ENCODE data around the gene CHD1.
"Not testable (repeated sequence)": the region's sequence is repeated elsewhere in the genome, so short reads cannot be mapped to it uniquely, and the experiment has no call there.

The CHD1 gene

DNA sequence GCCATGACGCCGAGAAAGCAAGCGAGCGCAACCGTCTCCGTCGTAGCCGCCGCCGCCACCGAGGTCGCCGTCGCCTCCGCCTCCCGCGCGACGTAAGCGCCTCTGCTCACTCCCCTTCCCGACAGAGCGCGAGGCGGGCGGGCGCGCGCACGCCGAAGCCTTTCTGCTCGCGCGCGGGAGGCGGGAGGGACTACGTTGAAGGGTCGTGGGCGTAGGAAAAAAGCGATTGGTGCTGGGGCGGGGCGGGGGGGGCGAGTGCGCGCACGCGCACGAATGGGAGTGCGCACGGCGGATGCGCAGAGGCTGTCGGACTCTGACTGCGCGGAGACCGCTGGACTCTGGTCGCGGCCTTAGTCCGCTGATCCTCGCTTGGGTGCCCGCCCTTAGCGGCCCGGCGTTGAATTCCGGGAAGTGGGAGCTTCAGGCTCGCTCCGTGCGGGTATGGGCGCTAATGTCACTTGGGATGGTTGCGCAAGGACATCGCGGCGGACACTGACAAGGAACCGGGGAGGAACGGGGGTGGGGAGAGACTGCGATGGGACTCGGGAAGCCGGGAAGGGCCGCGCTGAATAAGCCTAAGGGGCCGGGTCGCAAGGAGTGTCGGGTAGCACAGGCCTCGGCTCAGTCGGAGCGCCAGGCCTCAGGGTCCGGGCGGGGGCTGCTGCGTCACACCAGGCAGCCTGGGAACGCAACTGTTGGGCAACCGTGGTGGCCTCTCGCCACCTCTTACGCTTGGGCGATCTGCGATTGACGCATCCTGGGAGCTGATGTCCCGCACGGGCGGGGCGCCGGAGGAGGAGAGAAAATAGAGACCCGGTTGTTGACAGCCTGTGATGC is at the start of gene CHD1:
TSS of gene CHD1 (minus strand) at position 135 of the 837 bp plus-strand sequence. CDS start 2,621 bp downstream, outside the sequence.
- peak; percentile 80 for DNase-seq

DNA sequence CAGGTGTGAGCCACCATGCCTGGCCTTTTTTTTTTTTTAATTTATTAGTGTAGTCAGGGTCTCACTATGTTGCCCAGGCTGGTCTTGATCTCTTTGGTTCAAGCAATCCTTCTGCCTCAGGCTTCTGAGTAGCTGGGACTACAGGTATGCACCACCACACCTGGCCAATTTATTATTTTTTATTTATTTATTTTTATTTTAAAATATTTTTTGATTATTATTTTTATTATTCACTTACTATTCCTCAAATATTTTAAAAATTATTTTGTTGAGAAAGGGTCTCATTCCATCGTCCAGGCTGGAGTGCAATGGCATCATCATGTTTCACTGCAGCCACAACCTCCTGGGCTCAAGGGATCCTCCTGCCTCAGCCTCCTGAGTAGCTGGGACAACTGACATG is 49.7 kb upstream of the CHD1 start:
- no peak for DNase-seq

DNA sequence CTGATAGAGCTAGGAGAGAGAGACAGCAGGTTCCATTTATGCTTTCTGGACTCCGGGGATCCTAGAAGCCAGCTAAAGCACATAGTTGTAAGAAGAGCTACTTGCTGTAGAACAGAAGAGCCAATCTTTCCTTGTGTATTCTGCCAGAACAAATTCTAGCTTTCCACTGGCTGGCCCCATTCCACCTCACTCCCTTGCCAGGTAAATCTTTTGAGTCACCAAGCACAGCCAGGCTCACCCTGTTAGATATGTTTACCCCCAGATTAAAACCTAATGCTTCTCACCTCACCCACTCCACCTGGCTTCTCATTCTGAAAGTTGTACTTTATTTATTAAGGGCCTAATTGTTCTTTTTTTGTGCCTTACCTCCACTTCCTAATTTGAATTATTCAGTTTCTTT is 48.9 kb upstream of the CHD1 start:
- DNase-seq = no peak

DNA sequence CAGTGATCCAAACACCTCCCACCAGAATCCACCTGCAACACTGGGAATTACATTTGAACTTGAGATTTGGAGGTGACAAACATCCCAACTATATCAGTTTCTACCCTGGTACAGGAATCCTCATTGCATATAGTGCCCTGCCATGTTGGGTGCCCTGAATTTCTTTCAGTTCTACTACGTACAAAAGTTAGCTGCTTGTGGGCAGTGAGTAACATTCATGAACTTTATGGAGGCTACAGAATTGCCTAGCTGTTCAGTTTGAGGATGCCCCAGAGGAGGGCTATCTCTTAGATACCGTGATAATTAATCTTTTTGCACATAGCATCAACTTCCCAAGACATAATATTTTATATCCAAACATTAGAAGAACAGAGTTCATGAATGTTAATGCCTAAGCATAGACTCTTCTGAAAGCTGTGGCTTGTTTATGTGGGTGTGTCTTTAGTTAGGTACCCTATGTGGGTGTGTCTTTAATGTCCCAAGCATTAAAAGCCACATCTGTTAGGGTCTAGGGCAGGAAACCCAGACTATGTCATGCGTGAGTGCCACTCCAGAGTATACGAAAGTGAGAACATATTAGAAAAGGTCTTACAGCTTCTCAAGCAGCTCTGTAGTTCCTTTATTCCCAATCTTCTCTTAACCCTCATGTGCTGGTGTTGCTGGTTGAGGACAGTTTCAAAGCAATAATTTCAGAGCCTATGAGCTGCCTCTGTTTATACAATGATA is 47.0 kb upstream of the CHD1 start:
- DNase-seq = no peak

DNA sequence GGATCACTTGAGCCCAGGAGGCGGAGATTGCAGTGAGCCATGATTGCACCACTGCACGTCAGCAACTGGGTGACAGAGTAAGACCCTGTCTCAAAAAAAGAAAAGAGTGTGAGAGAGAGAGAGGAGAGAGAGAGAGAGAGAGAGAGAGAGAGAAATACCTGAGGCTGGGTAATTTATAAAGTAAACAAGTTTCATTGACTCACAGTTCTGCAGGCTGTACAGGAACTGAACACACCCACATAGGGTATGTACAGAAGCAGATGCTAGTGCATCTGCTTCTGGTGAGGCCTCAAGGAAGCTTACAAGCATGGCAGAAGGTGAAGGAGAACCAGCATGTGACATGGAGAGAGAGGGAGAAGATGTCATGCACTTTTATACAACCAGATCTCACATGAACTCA is 46.4 kb upstream of the CHD1 start:
- DNase-seq = no peak

DNA sequence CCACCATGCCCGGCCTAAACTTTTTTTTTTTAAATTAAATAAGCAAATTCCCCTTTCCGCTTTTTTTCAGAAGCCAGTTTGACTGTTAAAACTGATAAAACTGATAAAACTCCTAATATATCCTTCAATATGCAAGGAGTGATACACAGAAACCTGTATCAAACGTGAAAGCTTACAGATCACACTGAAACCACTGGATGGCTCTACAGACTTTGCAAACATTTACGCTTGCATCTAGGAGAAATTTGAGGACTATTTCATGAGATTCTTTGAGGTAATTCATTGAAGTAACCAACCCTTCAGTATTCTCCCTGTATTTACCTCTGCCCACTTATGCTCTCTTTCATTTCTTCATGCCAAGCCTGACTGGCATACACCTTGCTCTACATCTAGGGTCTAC is 40.6 kb upstream of the CHD1 start:
- DNase-seq = no peak

DNA sequence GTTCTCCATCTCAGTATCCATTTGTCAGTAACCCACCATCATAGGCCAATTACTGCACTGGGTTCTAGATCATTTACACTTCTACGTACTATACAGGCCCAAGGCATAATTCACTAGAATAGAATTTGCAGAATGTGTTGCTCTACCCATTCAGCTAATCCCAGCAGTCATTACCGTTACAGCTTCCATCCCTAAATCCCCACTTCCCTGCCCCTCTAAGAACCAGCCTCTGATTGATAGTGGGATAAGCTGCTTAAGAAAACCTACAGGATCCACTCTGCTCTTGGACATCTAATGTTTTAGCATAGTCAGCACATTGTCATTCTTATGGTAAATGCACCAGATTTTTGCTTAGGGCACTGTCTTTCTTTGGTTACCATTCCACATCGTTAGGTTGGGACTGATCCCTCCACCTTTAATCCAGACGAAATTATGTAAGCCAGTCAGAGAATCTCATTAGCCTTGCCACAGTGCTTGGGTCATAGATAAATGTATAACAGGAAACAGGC is 39.3 kb upstream of the CHD1 start:
- no peak for DNase-seq

DNA sequence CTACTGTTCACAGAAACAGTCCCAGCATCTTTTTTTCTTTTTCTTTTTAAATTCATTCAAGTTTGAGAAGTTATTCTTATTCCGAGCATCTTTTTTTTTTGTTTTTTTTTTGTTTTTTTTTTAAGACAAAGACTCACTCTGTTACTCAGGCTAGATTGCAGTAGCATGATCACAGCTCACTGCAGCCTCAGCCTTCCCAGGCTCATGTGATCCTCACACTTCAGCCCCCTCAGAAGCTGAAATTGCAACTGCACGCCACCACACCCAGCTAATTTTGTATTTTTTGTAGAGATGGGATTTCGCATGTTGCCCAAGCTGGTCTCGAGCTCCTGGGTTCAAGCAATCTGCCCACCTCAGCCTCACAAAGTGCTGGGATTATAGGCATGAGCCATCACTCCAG is 36.4 kb upstream of the CHD1 start:
- no peak for DNase-seq

DNA sequence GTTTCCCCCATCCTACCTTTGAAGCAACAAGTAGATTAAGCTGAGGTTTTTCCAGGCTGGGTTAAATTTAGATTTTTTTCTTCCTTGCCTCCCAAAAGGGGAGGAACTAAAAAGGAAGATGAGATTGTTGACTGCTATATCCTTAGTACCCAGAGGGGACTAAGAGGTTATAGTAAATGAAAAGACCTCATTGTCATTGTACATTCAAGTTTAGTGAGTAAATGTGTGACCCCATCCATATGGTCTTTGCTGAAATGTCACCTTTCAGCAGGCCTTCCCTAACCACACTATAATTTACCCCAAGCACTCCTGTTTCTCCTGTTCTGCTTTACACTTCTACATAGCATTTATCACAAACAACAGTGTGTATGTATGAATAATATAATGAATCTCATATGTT is 35.8 kb upstream of the CHD1 start:
- peak; percentile 43 for DNase-seq

DNA sequence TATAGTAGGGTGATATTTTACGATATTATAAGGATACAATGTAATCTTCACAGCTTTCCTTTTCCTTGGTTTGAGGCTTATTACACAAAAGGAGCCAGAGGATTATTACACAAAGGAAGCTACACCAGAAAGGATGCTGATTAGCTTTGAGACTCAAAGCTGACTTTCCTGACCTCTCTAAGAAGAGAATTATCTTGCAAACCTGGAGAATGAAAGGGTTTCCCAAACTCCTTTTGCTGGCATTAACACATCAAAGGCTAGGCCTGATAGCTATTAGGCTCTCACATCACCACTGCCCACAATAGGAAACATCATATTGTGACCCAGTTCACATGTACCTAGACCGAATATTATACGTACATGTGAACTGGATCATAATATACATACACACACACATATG is 34.2 kb upstream of the CHD1 start:
- DNase-seq = no peak

DNA sequence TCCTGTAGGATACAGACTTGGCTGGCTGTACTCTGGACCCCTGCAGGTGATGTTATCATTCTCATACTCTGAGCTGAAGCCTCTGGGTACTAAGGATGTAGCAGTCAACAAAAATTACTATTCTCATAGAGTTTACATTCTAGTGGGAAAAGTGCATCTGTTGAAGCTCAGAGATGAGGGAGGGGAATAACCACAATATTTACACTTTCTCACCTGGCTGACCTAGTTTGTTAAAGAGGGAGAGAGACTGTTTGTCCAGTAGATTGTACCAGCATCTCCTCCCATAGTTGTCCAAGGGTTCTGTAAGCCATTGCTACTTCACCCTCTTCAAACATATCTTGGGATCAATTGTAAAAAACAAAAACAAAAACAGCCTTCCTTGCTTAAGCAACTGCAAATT is 33.8 kb upstream of the CHD1 start:
- no peak for DNase-seq

DNA sequence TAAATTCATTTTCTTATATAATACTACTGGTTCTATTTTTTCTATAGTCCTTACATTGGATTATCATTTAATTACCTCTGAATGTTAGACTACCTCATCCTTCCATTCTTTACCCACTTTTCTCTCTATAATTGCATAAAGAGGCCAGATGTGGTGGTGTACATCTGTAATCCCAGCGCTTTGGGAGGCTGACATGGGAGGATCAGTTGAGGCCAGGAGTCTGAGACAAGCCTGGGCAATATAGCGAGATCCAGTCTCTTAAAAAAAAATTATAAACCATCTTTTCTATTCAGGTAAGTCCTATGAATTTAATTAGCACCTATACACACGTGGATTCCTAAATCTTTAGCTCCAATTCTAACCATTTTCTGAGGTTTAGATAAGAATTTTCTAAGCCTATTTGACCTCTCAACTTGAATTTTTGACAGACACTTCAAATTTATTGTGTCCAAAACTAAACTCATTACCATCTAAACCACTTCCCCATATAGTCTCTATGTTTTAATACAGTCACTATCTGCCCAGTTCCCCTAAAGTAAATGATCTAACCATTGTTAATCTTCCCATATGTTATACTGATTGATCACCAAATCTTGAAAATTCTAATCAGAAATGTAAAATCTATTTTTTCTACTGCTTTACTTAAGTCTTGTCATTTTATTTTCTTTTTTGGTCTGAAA is 33.0 kb upstream of the CHD1 start:
- no peak for DNase-seq

DNA sequence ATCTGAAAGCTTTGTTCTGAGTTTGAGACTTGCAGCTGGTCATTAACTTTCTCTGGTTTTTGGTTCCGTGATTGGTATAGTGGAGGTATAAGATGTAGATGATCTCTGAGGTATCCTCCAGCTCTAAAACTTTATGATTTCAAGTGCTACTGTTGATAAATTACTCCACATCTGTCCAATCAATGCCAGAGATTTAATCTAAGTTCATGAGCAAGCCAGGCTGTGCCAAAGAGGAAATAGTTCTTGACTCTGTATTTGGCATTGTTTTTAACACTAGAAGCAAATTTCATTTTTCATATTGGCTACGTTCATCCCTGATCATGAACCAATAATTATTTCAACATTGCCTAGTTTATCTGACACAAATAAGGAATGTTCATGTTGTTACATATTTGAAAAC is 28.5 kb upstream of the CHD1 start:
- no peak for DNase-seq

DNA sequence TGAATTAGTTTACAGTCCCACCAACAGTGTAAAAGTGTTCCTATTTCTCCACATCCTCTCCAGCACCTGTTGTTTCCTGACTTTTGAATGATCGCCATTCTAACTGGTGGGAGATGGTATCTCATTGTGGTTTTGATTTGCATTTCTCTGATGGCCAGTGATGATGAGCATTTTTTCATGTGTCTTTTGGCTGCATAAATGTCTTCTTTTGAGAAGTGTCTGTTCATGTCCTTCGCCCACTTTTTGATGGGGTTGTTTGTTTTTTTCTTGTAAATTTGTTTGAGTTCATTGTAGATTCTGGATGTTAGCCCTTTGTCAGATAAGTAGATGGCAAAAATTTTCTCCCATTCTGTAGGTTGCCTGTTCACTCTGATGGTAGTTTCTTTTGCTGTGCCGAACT is 27.1 kb upstream of the CHD1 start:
- not testable (repeated sequence) for DNase-seq

DNA sequence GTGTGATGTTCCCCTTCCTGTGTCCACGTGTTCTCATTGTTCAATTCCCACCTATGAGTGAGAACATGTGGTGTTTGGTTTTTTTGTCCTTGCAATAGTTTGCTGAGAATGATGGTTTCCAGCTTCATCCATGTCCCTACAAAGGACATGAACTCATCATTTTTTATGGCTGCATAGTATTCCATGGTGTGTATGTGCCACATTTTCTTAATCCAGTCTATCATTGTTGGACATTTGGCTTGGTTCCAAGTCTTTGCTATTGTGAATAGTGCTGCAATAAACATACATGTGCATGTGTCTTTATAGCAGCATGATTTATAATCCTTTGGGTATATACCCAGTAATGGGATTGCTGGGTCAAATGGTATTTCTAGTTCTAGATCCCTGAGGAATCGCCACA is 26.7 kb upstream of the CHD1 start:
- not testable (repeated sequence) for DNase-seq

DNA sequence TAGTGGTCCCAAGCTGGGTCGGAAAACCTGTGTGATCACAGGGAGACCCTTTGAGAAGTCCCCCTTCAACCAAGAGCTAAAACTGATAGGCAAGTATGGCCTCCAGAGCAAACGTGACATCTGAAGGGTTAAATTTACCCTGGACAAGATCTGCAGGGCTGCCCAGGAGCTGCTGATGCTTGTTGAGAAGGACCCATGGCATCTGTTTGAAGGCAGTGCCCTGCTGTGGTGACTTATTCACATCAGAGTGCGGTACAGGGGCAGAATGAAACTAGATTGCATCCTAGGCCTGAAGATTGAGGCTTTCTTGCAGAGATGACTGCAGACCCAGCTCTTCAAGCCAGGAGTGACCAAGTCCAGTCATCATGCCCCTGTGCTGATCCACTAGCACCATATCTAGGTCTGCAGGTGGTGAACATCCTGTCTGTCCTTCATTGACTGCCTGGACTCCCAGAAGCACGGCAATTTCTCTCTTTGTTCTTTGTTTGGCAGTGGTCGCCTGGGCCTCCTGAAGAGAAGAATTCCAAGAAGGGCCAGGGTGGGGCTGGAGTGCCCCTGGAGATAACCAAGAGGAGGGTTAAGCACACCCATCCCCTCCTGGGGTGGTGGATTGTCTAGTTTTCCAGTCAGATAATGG is 25.7 kb upstream of the CHD1 start:
- DNase-seq = no peak

DNA sequence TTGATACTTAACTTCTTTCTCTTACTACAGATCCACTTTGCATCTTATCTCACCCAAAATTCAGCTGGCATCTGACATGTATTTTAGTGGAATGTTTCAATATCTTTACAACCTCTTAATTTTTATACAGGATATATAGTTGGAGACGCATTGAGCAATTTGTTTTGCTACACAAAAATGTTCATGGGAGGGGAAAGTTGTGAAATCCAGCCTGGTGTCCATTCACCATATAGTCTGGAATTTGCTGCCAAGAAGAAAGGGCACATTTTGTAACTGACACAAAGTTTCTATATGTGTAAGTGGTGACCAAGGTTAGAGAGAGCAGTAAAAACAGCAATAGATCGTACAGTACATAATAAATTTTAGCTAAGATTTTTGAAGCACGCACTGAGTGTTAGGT is 14.0 kb upstream of the CHD1 start:
- no peak for DNase-seq

DNA sequence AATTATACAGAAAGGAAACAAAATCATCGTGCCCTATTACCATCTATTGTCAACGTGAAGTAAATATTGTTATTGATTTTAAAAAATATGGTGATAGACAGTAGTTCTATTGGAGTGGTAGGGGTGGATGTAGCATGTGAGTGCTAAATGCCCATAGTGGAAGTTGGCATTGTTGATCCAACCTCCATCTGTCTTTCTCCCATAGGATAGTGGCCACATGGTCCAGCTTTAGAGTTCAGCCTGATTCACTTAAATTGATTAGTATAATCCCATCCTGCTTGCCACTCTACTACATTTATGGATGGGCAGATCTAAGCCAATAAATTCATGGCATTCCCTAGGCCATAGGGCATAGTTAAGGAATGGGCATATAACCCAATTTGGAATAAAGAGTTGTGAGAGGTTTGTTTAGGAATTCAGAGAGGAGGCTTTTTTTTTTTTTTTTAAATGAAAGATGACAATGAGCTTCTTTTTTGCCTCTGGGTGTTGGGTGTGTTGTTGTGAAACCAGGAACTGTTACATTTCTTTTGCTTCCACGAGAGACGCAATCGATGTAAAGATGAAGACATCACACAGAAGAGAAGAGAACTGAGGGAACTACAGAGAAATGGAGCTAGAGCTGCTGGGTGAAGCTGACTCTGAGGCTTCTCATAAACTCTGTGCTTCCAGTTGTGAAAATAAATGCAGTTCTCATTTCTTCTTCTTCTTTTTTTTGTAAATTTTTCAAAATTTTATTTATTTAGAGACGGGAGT is 12.5 kb upstream of the CHD1 start:
- no peak for DNase-seq

DNA sequence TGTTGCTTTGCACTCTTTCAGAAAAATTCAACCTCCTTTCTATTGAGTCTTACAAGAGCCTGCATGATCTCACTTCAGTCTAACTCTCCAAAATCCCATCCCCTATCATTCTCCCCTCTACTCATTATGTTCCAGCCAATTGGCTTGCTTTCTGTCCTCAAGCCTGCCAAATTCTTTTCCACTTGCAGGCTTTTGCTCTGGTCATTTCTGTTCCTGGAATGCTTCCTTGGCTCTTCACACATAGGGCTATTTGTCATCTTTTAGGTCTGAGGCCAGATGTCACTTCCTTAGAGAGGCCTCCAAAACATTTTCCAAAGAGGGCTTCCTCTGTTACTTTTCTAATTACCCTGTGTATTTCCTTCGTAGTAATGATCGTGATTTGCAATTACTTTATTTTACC is 11.8 kb upstream of the CHD1 start:
- no peak for DNase-seq

DNA sequence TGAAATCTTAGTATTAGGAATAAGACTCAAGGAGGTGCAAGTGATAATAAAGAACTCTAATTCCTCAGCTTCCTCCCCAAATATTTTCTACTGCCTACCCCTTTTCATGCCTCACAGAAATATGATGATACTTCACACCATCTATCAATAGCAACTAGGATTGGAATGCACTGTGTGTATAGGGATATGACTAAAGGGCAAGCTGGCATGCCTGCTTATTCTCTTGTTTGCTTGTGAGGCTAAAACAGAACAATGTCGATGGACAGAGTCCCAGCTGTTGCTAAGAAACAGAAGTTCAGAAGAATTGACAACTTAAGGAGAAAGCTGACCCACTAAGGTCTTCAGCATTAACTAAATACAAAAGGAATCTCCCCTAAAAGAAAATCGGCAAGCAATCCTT is 9.7 kb upstream of the CHD1 start:
- DNase-seq = no peak

DNA sequence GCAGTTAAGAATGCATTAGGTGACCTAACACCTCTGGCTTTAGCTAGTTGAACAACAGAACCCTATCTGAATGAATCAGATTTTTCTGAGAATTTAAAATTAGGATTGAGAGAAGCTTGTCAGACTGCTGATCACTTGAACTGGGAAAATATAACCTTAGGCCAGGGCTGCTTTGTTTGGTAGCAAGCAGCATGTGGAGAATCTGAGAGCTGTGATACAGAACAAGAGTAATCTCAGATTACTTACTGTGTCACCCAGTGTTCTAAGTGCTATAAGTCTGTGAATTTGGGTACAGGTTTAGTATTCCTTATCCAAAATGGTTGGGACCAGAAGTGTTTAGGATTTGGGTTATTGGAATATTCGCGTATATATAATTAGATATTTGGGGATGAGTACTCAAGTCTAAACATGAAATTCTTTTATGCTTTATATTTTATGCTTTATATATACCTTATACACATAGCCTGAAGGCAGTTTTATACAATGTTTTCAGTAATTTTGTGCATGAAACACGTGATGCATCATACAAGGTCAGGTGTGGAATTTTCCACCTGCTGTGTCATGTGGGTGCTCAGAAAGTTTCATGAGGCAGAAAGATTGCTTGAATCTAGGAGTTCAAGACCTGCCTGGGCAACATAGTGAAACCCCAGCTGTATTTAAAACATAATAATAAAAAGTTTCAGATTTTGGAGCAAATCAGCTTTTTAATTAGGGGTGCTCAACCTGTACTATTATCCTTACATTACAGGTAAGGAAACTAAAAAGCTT is 8.3 kb upstream of the CHD1 start:
- DNase-seq = no peak

DNA sequence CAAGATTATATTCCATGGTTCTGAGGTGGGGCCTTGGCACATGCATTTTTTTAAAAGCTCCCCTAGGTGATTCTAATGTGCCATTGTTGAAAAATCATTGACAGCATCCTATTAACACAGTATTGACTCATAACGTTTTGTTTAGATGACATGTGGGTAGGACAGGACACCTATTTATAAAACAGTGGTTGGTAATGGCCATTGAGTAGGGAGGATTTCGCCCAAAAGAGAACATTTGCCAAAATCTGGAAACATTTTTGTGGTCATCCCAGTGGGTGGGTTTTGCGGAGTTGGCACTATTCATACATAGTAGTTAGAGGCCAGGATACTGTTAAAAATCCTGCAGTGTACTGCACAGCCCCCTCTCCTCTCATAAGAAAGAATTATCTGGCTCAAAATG is 6.4 kb upstream of the CHD1 start:
- DNase-seq = no peak
